Measurements from ENCODE around the gene ATXN1.
A peak's percentile ranks its signal among the peaks of the same experiment; 100 is the strongest.

ATXN1 gene

DNA sequence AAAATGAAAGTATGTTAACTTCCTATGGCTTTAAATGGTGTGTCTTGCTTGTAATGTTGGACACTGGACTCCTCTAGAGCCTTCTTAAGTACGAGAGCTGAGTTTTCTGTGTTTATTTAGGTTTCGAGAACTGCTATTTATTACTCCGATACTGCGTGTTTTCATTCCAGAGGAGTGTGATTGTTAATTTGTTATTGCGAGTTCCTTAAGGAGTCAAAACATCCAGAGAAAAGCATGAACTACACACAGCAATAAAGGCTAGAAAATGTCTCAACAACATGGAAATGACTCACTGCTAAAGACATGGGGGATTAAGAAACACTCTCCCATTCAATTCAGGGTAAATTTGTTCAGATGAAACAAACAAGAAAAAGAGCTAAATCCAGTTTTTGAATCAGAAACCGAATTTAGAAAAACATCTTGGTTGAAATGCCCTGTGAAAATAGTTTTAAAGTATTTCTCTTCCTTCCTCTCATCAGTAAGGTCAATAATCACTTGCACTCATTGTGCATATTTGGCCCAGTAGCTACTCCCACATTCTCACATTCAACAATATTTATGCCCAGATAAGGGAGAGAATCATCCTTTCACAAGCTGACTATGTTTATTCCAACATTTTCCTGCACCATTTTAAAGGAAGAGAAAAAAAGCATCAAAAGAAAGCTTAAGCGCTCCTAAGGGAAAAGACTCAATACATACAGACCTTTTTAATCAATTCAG, 36.0 kb downstream of the ATXN1 start:
- Histone ChIP-seq H3K9ac (ENCODE audit: low read length) (no peak overlapping the region), H3K27me3 (ENCODE audit: control insufficient read depth in 1 of 2, insufficient read depth in 2 of 2, low read length in 2 of 2) (no peaks in the 10 kb centered on the region), H3K4me3 (ENCODE audit: low read depth in 1 of 2, low read length in 2 of 2) (peak overlapping the region in 1 of 2 donors; percentile 2), H3K27ac (ENCODE audit: low read depth, low read length) (peak overlapping the region; percentile 27), H3K36me3 (ENCODE audit: insufficient read depth, low read length) (no peaks in the 10 kb centered on the region), H3K9me3 (ENCODE audit: low read length) (no peaks in the 10 kb centered on the region), H3K4me1 (ENCODE audit: insufficient read depth, low read length) (peaks cover 53% of the 10 kb centered on the region)

DNA sequence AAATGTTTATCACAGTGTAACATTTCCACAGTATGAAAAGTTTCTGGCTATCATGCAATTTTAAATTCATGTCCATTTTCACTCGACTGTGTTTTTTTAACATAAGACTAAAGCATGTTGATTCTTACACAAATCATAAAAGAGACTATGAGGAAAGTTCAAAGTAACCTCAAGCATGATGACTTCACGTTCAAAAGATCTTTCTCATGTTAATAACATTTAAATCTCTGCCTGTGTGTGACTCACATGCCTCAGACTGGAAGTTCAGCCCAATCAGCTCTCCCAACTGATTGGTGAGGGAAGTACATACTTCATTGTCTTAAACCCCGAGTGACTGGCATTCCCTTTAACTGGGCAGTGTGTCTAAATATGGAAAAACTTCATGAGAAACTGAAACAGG, 37.4 kb downstream of the ATXN1 start:
- H3K27ac ChIP-seq (ENCODE audit: low read depth, low read length): peak overlapping the region; percentile 47
- no peaks in the 10 kb centered on the region for H3K36me3 ChIP-seq (ENCODE audit: insufficient read depth, low read length)
- H3K9ac ChIP-seq (ENCODE audit: low read length): no peak overlapping the region
- H3K27me3 ChIP-seq (ENCODE audit: control insufficient read depth in 1 of 2, insufficient read depth in 2 of 2, low read length in 2 of 2): no peaks in the 10 kb centered on the region
- H3K4me1 ChIP-seq (ENCODE audit: insufficient read depth, low read length): peaks cover 62% of the 10 kb centered on the region
- H3K9me3 ChIP-seq (ENCODE audit: low read length): no peaks in the 10 kb centered on the region
- no peak overlapping the region for H3K4me3 ChIP-seq (ENCODE audit: low read depth in 1 of 2, low read length in 2 of 2)

DNA sequence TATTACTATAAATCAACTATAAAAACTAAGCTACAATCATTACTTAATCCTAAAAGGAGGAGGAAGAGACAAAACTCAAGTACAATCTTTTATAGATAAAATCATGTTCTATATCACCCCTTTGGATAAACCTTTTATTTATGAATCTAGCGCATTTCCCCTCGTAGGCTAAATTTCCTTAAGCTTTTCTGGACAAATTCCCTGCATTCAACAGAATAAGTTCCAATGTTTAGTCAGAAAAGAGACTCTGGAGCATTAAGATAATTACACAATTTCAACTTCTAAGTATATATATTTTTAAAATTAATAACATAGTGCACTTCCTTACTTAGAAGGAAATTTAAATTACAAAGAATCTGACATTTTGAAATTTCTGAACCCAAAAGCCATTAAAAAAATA, 37.9 kb downstream of the ATXN1 start:
- Histone ChIP-seq H3K27me3 (ENCODE audit: control insufficient read depth in 1 of 2, insufficient read depth in 2 of 2, low read length in 2 of 2) (no peaks in the 10 kb centered on the region), H3K36me3 (ENCODE audit: insufficient read depth, low read length) (no peaks in the 10 kb centered on the region), H3K27ac (ENCODE audit: low read depth, low read length) (peak overlapping the region; percentile 25), H3K4me3 (ENCODE audit: low read depth in 1 of 2, low read length in 2 of 2) (no peak overlapping the region), H3K9ac (ENCODE audit: low read length) (no peak overlapping the region), H3K4me1 (ENCODE audit: insufficient read depth, low read length) (peaks cover 62% of the 10 kb centered on the region), H3K9me3 (ENCODE audit: low read length) (no peaks in the 10 kb centered on the region)

DNA sequence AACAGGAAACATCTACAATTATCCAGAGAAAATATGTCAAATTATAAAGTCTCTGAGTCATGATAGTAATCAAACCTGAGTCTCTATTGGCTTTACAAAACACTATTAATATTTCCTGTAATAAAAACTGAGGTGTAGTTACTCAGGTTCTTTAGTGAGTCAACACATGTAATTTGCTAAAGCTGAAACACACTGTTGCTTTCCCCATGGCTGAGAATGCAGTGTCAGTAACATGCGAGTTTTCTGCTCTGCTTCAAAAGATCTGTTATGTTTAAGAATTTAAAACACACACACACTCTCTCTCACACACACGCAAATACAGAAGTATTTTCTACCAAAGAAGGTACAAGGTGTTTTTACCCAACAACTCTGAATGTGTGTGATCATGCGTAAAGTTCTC, 38.6 kb downstream of the ATXN1 start:
- H3K27me3 ChIP-seq (ENCODE audit: control insufficient read depth in 1 of 2, insufficient read depth in 2 of 2, low read length in 2 of 2): no peaks in the 10 kb centered on the region
- peaks cover 67% of the 10 kb centered on the region for H3K4me1 ChIP-seq (ENCODE audit: insufficient read depth, low read length)
- no peak overlapping the region for H3K9ac ChIP-seq (ENCODE audit: low read length)
- no peaks in the 10 kb centered on the region for H3K9me3 ChIP-seq (ENCODE audit: low read length)
- no peak overlapping the region for H3K27ac ChIP-seq (ENCODE audit: low read depth, low read length)
- H3K36me3 ChIP-seq (ENCODE audit: insufficient read depth, low read length): no peaks in the 10 kb centered on the region
- H3K4me3 ChIP-seq (ENCODE audit: low read depth in 1 of 2, low read length in 2 of 2): no peak overlapping the region

DNA sequence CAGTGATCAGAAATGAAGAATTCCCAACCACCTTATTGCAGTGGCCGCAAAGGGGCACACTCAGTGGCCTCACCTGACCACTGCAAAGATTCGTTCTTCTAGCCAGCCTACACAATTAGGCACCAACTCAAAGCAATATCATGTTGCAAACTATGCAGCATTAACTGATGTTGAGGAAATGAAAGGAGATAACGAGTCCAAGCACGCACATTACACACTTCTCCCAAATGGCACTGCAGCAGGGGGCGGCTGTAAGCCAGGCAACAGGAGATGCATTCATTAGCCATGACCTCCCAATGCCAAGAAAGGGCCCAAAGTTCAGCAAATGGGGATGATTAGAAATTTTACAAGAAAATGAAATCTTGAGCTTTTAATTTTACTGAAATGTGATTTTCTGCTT, 39.3 kb downstream of the ATXN1 start:
- no peaks in the 10 kb centered on the region for H3K36me3 ChIP-seq (ENCODE audit: insufficient read depth, low read length)
- H3K4me3 ChIP-seq (ENCODE audit: low read depth in 1 of 2, low read length in 2 of 2): no peak overlapping the region
- H3K27me3 ChIP-seq (ENCODE audit: control insufficient read depth in 1 of 2, insufficient read depth in 2 of 2, low read length in 2 of 2): no peaks in the 10 kb centered on the region
- peaks cover 72% of the 10 kb centered on the region for H3K4me1 ChIP-seq (ENCODE audit: insufficient read depth, low read length)
- H3K9me3 ChIP-seq (ENCODE audit: low read length): no peaks in the 10 kb centered on the region
- no peak overlapping the region for H3K9ac ChIP-seq (ENCODE audit: low read length)
- H3K27ac ChIP-seq (ENCODE audit: low read depth, low read length): no peak overlapping the region

DNA sequence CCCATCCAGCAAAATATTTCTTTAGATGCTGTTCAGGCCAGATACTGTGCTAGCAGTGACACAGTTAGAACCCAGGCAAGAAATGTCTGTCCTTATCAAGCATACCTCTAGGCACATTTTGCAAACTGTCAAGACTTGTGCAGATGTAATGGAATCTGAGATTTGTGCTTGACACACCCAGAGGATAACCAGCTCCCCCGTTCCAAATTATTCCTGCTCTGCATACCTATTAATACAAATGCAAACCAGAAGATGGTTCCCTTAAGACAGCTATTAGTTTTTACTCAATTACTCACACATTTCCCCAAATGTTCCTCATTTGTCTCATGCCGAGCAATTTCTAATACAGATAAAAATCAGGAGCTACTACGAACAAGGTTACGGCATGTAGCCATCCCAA, 40.4 kb downstream of the ATXN1 start:
- Histone ChIP-seq H3K4me1 (ENCODE audit: insufficient read depth, low read length) (peaks cover 72% of the 10 kb centered on the region), H3K9ac (ENCODE audit: low read length) (no peak overlapping the region), H3K27me3 (ENCODE audit: control insufficient read depth in 1 of 2, insufficient read depth in 2 of 2, low read length in 2 of 2) (no peaks in the 10 kb centered on the region), H3K4me3 (ENCODE audit: low read depth in 1 of 2, low read length in 2 of 2) (no peak overlapping the region), H3K9me3 (ENCODE audit: low read length) (no peaks in the 10 kb centered on the region), H3K27ac (ENCODE audit: low read depth, low read length) (no peak overlapping the region), H3K36me3 (ENCODE audit: insufficient read depth, low read length) (no peaks in the 10 kb centered on the region)

DNA sequence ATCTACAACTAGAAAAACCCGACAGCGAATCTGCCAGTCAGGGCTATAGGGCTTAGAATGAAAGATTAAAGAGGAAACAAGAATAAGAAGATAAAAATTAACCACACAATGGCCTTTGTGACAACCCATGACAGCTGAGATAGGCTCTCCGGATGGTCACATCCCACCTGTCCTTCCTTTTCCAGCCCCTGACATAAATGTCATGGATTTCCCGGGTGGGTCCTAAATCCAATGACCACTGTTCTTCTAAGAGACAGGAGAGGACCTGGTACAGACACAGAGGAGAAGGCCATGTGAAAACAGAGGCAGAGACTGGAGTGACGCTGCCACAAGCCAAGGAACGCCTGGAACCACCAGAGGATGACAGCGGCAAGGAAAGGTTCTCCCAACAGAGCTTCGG, 41.8 kb downstream of the ATXN1 start:
- H3K27me3 ChIP-seq (ENCODE audit: control insufficient read depth in 1 of 2, insufficient read depth in 2 of 2, low read length in 2 of 2): no peaks in the 10 kb centered on the region
- no peak overlapping the region for H3K9ac ChIP-seq (ENCODE audit: low read length)
- no peak overlapping the region for H3K27ac ChIP-seq (ENCODE audit: low read depth, low read length)
- H3K4me3 ChIP-seq (ENCODE audit: low read depth in 1 of 2, low read length in 2 of 2): no peak overlapping the region
- H3K9me3 ChIP-seq (ENCODE audit: low read length): no peaks in the 10 kb centered on the region
- H3K36me3 ChIP-seq (ENCODE audit: insufficient read depth, low read length): no peaks in the 10 kb centered on the region
- peaks cover 61% of the 10 kb centered on the region for H3K4me1 ChIP-seq (ENCODE audit: insufficient read depth, low read length)

DNA sequence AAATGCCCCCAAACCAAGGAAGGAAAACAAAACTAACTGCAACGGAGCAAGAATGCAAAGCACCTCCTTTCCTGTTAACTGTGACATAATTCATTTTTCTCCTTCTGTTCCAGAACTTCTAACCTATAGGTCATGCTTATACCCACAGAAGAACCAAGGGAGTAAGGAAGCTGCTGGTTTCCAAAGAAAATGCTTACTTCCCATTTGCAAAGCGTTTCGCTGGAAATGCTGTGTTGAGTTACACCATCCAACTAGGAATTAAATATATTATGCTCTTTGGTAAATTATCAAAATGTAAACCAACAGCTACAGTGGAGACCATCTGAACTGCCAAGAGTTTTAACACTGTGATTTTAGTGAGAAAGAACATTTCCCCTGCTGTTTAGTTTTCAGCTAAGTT, 42.9 kb downstream of the ATXN1 start:
- peak overlapping the region; percentile 65 for H3K27ac ChIP-seq (ENCODE audit: low read depth, low read length)
- H3K27me3 ChIP-seq (ENCODE audit: control insufficient read depth in 1 of 2, insufficient read depth in 2 of 2, low read length in 2 of 2): no peaks in the 10 kb centered on the region
- H3K9ac ChIP-seq (ENCODE audit: low read length): no peak overlapping the region
- H3K4me1 ChIP-seq (ENCODE audit: insufficient read depth, low read length): peaks cover 57% of the 10 kb centered on the region
- H3K4me3 ChIP-seq (ENCODE audit: low read depth in 1 of 2, low read length in 2 of 2): peak overlapping the region in 1 of 2 donors; percentile 17
- no peaks in the 10 kb centered on the region for H3K36me3 ChIP-seq (ENCODE audit: insufficient read depth, low read length)
- H3K9me3 ChIP-seq (ENCODE audit: low read length): no peaks in the 10 kb centered on the region

DNA sequence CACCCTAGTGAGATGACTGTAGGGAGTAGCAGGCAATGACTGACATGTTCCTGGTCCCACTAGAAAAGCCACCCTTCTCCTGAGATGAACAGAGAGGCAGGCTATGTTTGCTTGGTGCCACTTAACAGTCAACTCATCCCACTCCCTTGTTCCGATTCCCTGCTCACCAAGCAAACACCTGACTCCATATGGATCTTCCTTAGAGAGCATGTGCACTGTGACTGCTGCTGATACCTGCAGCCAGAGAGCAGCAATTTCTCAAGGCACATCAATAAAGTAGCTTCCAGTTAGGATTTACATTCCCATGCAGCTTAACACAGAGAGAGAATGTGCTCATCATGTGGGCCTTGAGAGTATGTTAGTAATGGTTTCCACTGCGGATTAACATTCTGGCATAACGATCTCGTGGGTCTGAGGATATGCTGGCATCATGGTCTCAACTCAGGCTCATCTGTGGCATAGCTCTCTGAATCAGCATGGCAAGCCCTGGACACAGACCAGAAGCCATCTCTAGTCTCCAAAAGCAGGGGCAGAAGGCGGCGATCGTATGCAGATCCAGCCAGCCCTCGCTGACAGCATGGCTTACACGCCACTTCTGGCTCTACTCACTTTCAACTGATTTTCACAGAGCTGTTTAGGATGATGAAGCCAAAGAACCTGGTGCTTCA, 43.9 kb downstream of the ATXN1 start:
- Histone ChIP-seq H3K9ac (ENCODE audit: low read length) (no peak overlapping the region), H3K4me1 (ENCODE audit: insufficient read depth, low read length) (peaks cover 59% of the 10 kb centered on the region), H3K27me3 (ENCODE audit: control insufficient read depth in 1 of 2, insufficient read depth in 2 of 2, low read length in 2 of 2) (no peaks in the 10 kb centered on the region), H3K36me3 (ENCODE audit: insufficient read depth, low read length) (no peaks in the 10 kb centered on the region), H3K27ac (ENCODE audit: low read depth, low read length) (peak overlapping the region; percentile 65), H3K4me3 (ENCODE audit: low read depth in 1 of 2, low read length in 2 of 2) (peak overlapping the region in 1 of 2 donors; percentile 17), H3K9me3 (ENCODE audit: low read length) (no peaks in the 10 kb centered on the region)

DNA sequence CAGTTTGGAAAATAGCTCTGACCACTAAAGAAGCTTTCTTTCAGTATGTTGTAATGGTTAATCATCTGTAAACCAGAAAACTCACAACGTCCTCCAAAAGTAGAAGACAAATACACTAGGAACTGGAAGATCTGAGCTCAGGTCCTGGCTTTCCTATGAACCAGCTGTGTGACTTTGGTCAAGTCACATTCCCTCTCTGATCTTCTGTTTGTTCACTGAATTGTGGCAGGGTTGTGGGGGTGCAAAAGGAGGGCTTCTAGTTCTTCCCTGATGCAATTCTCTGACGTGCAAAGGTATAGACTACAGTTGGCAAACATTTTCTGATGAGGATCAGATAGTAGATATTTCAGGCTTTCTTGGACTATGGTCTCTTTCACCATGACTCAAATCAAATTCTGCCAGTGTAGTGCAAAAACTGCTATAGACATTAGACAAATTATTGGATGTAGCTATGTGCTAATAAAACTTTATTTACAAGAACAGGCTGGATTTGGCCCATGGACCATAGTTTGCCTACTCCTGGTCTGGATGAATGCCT, 44.9 kb downstream of the ATXN1 start:
- Histone ChIP-seq H3K4me1 (ENCODE audit: insufficient read depth, low read length) (peaks cover 55% of the 10 kb centered on the region), H3K4me3 (ENCODE audit: low read depth in 1 of 2, low read length in 2 of 2) (no peak overlapping the region), H3K9ac (ENCODE audit: low read length) (no peak overlapping the region)

DNA sequence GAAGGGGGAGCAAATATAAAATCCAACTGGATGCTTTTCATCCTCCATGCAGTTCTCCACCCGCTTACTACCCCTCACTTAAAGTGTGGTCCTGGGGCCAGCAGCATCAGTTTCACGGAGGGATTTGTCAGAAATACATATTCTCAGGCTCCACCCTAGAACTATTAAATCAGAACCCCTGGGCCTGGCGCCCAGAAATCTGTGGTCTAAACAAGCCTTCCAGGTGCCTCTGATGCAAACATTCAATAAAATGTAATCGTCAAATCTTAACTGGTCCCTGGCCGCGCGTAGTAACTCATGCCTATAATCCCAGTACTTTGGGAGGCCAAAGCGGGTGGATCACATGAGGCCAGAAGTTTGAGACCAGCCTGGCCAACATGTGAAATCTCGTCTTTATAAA, 47.7 kb downstream of the ATXN1 start:
- Histone ChIP-seq H3K36me3 (ENCODE audit: insufficient read depth, low read length) (no peaks in the 10 kb centered on the region), H3K9me3 (ENCODE audit: low read length) (no peaks in the 10 kb centered on the region), H3K9ac (ENCODE audit: low read length) (no peak overlapping the region), H3K27me3 (ENCODE audit: control insufficient read depth in 1 of 2, insufficient read depth in 2 of 2, low read length in 2 of 2) (no peaks in the 10 kb centered on the region), H3K27ac (ENCODE audit: low read depth, low read length) (no peak overlapping the region), H3K4me3 (ENCODE audit: low read depth in 1 of 2, low read length in 2 of 2) (no peak overlapping the region), H3K4me1 (ENCODE audit: insufficient read depth, low read length) (peaks cover 34% of the 10 kb centered on the region)

More for the DNA sequence above, 44.9 kb downstream of the ATXN1 start:
- Histone ChIP-seq H3K36me3 (ENCODE audit: insufficient read depth, low read length) (no peaks in the 10 kb centered on the region), H3K27ac (ENCODE audit: low read depth, low read length) (peak overlapping the region; percentile 65), H3K27me3 (ENCODE audit: control insufficient read depth in 1 of 2, insufficient read depth in 2 of 2, low read length in 2 of 2) (no peaks in the 10 kb centered on the region), H3K9me3 (ENCODE audit: low read length) (no peaks in the 10 kb centered on the region)
